Measurements from ENCODE around the gene CPB1.

CPB1 gene

DNA sequence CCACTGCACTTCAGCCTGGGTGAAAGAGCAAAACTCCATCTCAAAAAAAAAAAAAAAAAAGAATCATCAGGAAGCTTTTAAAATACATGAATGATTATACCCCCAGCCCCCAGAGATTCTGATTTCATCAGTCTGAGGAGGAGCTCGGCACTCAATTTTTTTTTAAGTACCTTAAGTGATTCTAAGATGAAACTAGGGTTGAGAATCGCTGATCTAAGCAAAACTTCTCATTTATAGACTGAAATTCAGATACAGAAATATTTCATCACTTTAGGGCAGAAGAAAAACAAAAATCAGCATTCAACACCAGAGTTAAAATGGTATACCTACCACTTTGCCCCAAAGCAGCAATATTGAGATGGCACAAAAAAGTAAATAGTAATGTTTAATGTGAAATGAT is 62.2 kb downstream of the CPB1 start:
- DNase-seq = no peak

DNA sequence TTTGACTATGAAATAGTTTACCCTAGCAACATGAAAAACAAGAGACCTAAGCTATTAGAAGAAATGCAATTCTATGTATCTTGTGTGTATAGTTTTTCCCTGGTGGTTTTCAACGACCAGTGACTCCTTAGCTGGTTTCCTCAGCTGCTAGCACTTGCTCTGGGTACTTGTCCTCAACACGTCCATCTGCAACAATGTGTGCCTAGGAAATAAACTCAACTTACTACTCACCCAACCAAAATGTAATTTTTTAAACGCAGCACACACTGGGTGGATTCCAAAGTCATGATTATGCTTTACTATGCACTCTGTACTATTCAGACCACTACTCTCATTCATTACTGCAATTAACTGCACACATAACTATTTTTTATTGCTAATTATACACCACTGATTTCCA is 68.5 kb downstream of the CPB1 start:
- DNase-seq = no peak

DNA sequence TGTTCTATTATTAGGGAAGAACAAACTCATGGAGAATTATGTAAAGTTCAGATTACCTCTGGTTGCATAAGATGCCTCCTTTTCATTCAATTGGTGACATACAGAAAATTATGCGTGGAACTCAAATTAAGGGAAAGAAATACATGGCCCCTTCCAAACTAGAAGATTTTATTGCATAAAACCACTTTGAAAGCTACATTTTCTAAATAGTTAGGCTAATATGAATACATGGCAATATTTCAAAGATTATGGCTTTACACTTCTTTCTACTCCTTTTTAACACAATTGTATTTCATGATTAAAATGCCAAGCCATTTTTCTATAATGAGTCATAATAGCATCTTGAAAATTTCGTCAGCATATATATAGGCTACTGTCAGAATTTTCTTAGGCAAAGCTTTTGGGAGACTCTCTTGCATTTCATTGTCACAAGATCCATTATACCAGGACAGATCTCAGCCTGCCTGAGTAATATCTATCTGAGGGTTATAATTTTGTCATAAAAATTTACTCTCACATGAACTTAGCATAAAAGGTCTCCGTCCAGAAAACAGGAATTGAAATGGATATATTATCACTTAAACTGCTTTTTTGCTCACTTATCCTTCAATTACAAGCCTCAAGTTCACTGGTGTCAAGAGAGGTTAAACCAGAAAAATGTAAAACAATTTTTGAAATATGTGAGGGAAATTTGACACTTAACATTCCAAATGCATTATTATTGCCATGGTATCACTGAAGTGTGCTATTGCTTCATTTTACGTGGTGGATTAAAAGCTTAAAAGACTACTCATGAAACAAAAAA is 74.6 kb downstream of the CPB1 start:
- no peak for DNase-seq

DNA sequence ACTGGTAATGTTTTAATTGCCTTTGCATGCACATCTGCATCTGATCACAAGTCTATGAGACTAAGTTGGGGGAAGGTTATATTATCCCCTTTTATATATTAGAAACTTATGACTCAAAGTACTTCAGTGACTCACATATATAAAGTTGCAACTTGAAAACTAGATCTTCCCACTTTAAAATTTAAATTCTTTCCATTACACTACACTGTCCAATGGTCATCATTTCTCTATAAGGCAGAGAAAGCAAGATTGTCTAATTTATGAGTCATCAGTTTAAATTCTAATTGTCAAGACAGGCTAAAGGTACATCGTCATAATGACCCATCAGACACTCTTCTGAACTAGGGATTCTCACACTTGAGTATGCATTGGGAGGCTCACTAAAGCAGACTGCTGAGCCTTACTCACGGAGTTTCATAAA is 75.4 kb downstream of the CPB1 start:
- DNase-seq = no peak

DNA sequence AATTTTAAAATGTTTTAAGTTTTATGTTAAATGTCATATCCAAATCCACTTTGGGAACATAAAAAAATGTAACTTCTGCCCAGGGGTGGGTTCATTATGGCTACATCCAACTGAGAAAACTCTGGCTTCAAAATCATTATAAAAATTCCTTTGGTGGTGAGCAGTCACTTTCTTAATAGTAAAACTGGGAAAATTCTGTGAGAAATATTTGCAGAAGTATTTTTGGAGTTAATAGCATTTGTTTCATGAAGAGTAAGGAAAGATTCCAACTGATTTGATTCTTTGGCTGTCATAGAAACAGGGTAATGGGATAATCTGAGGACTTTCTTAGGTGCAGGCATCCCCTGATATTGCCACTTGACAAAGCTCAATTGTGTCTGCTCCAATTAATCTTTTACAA is 76.3 kb downstream of the CPB1 start:
- DNase-seq = no peak

DNA sequence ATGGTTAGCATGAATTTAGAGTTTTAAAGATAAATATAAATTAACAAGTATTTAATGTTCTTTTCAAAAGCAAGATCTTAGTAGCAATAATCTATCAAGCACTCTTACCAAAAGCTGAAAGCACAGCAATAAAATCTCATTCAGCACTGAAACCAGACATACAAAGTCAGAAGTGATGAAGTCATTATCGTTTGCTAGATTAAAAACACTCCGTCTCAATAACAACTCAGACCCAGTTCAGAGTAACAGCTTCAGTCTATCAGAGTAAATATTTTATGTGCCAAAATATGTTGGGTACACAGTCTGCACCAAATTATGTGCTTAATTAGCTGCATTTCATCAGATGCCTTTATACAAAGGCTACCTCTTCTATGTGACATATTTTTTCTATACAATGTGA is 79.1 kb downstream of the CPB1 start:
- no peak for DNase-seq

Measured in NCI-H1694 (cell line).